IMR-90 (cell line): ENCODE results near the gene MORF4L1. TPM values are rescaled to one million over a fixed set of nuclear protein-coding genes. Genes with fewer than 3 reads are reported as not detected.

ENCODE experiments used
- ATAC-seq: fragments of 200-7000 bp; cut with Tn5 transposase; 2 replicates; pipeline ENCODE4 v1.9.1; 2020; ENCODE audit warnings: low read depth, mild to moderate bottlenecking, moderate library complexity
- BruUV-seq: library from RNA; stranded (reverse); fragments of 400-500 nt; replicated peaks from 2 replicates; lab custom pipeline; 2021; lab: Mats Ljungman, UMichigan
- CTCF ChIA-PET: fragments of 300-600 bp; formaldehyde crosslinking; extraction: SDS; loops from one replicate; lab custom pipeline; 2021; ENCODE audit warnings: antibody characterized with exemption; lab: Yijun Ruan, JAX
- POLR2A ChIA-PET: fragments of 300-600 bp; sonication (Branson Sonifier 250); formaldehyde crosslinking; loops from one replicate; lab custom pipeline; 2022; ENCODE audit warnings: antibody characterized with exemption; ENCODE audit not compliant: unreplicated experiment; lab: Charles Lee
- DNase-seq: peaks from one replicate; pipeline ENCODE4 v3.0.0; 2013
- H2AFZ ChIP-seq: replicated peaks from 2 replicates; pipeline ENCODE3; 2013; ENCODE audit warnings: low read length, mild to moderate bottlenecking; ENCODE audit not compliant: poor library complexity
- H2AK5ac ChIP-seq: 2 replicates; pipeline ENCODE4 v1.6.1; 2013; ENCODE audit warnings: low read depth, low read length, inconsistent platforms
- H2AK9ac ChIP-seq: replicated peaks from 2 replicates; pipeline ENCODE3; 2013; ENCODE audit warnings: mild to moderate bottlenecking, low read depth, low read length, moderate library complexity; ENCODE audit not compliant: poor library complexity
- H2BK120ac ChIP-seq: 2 replicates; pipeline ENCODE4 v1.6.1; 2013; ENCODE audit warnings: low read depth, low read length, inconsistent platforms
- H2BK15ac ChIP-seq: 3 replicates; pipeline ENCODE4 v1.6.1; 2013; ENCODE audit warnings: low read depth, low read length, inconsistent platforms
- H2BK20ac ChIP-seq: 2 replicates; pipeline ENCODE4 v1.6.1; 2013; ENCODE audit warnings: low read depth, mild to moderate bottlenecking, inconsistent platforms, low read length, moderate library complexity
- H2BK5ac ChIP-seq: 2 replicates; pipeline ENCODE4 v1.6.1; 2013; ENCODE audit warnings: mild to moderate bottlenecking, low read depth, low read length, inconsistent platforms; ENCODE audit not compliant: poor library complexity, severe bottlenecking
- H3K14ac ChIP-seq: replicated peaks from 2 replicates; pipeline ENCODE4 v1.6.1; 2013; ENCODE audit warnings: low read depth, low read length, inconsistent platforms
- H3K18ac ChIP-seq: 2 replicates; pipeline ENCODE4 v1.6.1; 2013; ENCODE audit warnings: low read depth, low read length, control low read depth
- H3K23ac ChIP-seq: 2 replicates; pipeline ENCODE4 v1.6.1; 2013; ENCODE audit warnings: low read depth, low read length, inconsistent platforms
- H3K27ac ChIP-seq: 2 replicates; pipeline ENCODE4 v1.5.1; 2013; ENCODE audit warnings: mild to moderate bottlenecking, control low read depth, low read length; ENCODE audit not compliant: insufficient read depth
- H3K27me3 ChIP-seq: 2 replicates; pipeline ENCODE4 v1.6.1; 2013; ENCODE audit warnings: low read length; ENCODE audit not compliant: control insufficient read depth, insufficient read depth
- H3K36me3 ChIP-seq: 2 replicates; pipeline ENCODE4 v1.6.1; 2013; ENCODE audit warnings: low read length, mixed read lengths; ENCODE audit not compliant: control insufficient read depth, insufficient read depth
- H3K4ac ChIP-seq: 2 replicates; pipeline ENCODE4 v1.6.1; 2013; ENCODE audit warnings: low read depth, low read length, inconsistent platforms
- H3K4me1 ChIP-seq: 2 replicates; pipeline ENCODE4 v1.6.1; 2013; ENCODE audit warnings: low read length, mixed read lengths; ENCODE audit not compliant: control insufficient read depth, insufficient read depth
- H3K4me2 ChIP-seq: 2 replicates; pipeline ENCODE4 v1.6.1; 2013; ENCODE audit warnings: low read depth, mild to moderate bottlenecking, control low read depth, low read length, moderate library complexity
- H3K4me3 ChIP-seq: 2 replicates; pipeline ENCODE4 v1.5.1; 2013; ENCODE audit warnings: low read depth, mild to moderate bottlenecking, control low read depth, low read length, moderate library complexity; ENCODE audit not compliant: insufficient read depth
- H3K56ac ChIP-seq: 2 replicates; pipeline ENCODE4 v1.6.1; 2013; ENCODE audit warnings: low read length, inconsistent platforms; ENCODE audit not compliant: insufficient read depth; ENCODE audit errors: extremely low read depth
- H3K79me1 ChIP-seq, 2 experiments: 2 replicates each; pipeline ENCODE4 v1.6.1; 2013; ENCODE audit warnings: low read length in 2 of 2, inconsistent platforms in 1 of 2, low read depth in 1 of 2
- H3K9ac ChIP-seq: 2 replicates; pipeline ENCODE4 v1.6.1; 2013; ENCODE audit warnings: low read depth, low read length, control low read depth
- H3K9me1 ChIP-seq: 2 replicates; pipeline ENCODE4 v1.6.1; 2013; ENCODE audit warnings: low read length, inconsistent platforms; ENCODE audit not compliant: insufficient read depth
- H3K9me3 ChIP-seq: 2 replicates; pipeline ENCODE4 v1.6.1; 2013; ENCODE audit warnings: low read length; ENCODE audit not compliant: control insufficient read depth, insufficient read depth
- H4K20me1 ChIP-seq: 2 replicates; pipeline ENCODE4 v1.6.1; 2013; ENCODE audit warnings: low read length, inconsistent platforms; ENCODE audit not compliant: insufficient read depth
- H4K5ac ChIP-seq: 2 replicates; pipeline ENCODE4 v1.6.1; 2013; ENCODE audit warnings: mild to moderate bottlenecking, low read depth, low read length, control low read depth
- H4K8ac ChIP-seq, 2 experiments: 2 replicates each; pipeline ENCODE4 v1.6.1; 2013; ENCODE audit warnings: low read depth in 2 of 2, low read length in 2 of 2, control low read depth in 1 of 2, inconsistent platforms in 1 of 2
- H4K91ac ChIP-seq: 2 replicates; pipeline ENCODE4 v1.6.1; 2013; ENCODE audit warnings: low read depth, low read length, inconsistent platforms; ENCODE audit not compliant: insufficient read depth
- CHD1 ChIP-seq: IDR thresholded peaks from 2 replicates; pipeline ENCODE4 v1.6.1; 2012; ENCODE audit warnings: low read depth, low read length, improper control_type of control experiment
- FOS ChIP-seq: fragments of 150-350 bp; IDR thresholded peaks from 2 replicates; pipeline ENCODE4 v1.6.1; 2016; ENCODE audit warnings: low read depth, low read length
- MAFK ChIP-seq: IDR thresholded peaks from 2 replicates; pipeline ENCODE4 v1.6.1; 2012; ENCODE audit warnings: low read depth, low read length, improper control_type of control experiment
- MAZ ChIP-seq: IDR thresholded peaks from 2 replicates; pipeline ENCODE4 v1.6.1; 2012; ENCODE audit warnings: low read depth, mild to moderate bottlenecking, low read length, improper control_type of control experiment, moderate library complexity, borderline replicate concordance
- MXI1 ChIP-seq: IDR thresholded peaks from 2 replicates; pipeline ENCODE4 v1.6.1; 2012; ENCODE audit warnings: low read depth, mild to moderate bottlenecking, low read length, moderate library complexity, borderline replicate concordance
- NFE2L2 ChIP-seq: fragments of 150-350 bp; IDR thresholded peaks from 2 replicates; pipeline ENCODE4 v1.6.1; 2016; ENCODE audit warnings: low read depth, mild to moderate bottlenecking, low read length
- POLR2A ChIP-seq: IDR thresholded peaks from 2 replicates; pipeline ENCODE4 v1.6.1; 2012; ENCODE audit warnings: mild to moderate bottlenecking, low read depth, low read length
- RAD21 ChIP-seq: IDR thresholded peaks from 2 replicates; pipeline ENCODE4 v1.6.1; 2012; ENCODE audit warnings: low read length, improper control_type of control experiment
- RCOR1 ChIP-seq: IDR thresholded peaks from 2 replicates; pipeline ENCODE4 v1.6.1; 2012; ENCODE audit warnings: mild to moderate bottlenecking, low read length, improper control_type of control experiment; ENCODE audit not compliant: insufficient replicate concordance
- RFX5 ChIP-seq: IDR thresholded peaks from 2 replicates; pipeline ENCODE4 v1.8.0; 2012; ENCODE audit warnings: low read depth, mild to moderate bottlenecking, low read length, moderate library complexity
- SMC3 ChIP-seq: fragments of 150-350 bp; IDR thresholded peaks from 2 replicates; pipeline ENCODE4 v1.6.1; 2016; ENCODE audit warnings: low read depth, mild to moderate bottlenecking, antibody characterized with exemption, low read length, moderate library complexity
- USF2 ChIP-seq: fragments of 150-350 bp; IDR thresholded peaks from 2 replicates; pipeline ENCODE4 v1.6.1; 2017; ENCODE audit warnings: mild to moderate bottlenecking, antibody characterized with exemption, low read length, low read depth
- WGBS, 2 experiments: methylation state at CpG; one replicate each; pipeline versions ENCODE4 v1.1.5 to v1.1.7; 2013; ENCODE audit warnings: missing lambda C conversion rate in 2 of 2; ENCODE audit not compliant: insufficient read length in 1 of 2; ENCODE audit errors: extremely low coverage in 2 of 2; 5-methylcytosine and 5-hydroxymethylcytosine counted together
- dilution Hi-C: fragments of 300-500 bp; cut with HindIII; formaldehyde crosslinking; loops from one replicate; pipeline ENCODE4 v1.14.3; 2018; ENCODE audit warnings: low sequenced_read_pairs; ENCODE audit not compliant: unreplicated experiment
- in situ Hi-C: fragments of 300-500 bp; cut with MboI; formaldehyde crosslinking; loops from 3 replicates; pipeline ENCODE4 v1.14.3; 2019; ENCODE audit warnings: low sequenced_read_pairs, inconsistent platforms, mixed read lengths
- intact Hi-C: fragments of 100-400 bp; cut with micrococcal nuclease; formaldehyde crosslinking; loops from 2 replicates; pipeline ENCODE4 v1.10.0; 2022
- polyA plus RNA-seq, 3 experiments: library from polyadenylated mRNA; depleted of rRNA; stranded (reverse); fragments of >200 nt; gene quantifications; 2 replicates each; pipeline ENCODE4 v1.2.3, GENCODE V29; 2012; ENCODE audit warnings: low replicate concordance in 1 of 3
- total RNA-seq: library from RNA; depleted of rRNA; stranded (reverse); fragments of >200 nt; gene quantifications from 2 replicates; pipeline ENCODE4 v1.2.3, GENCODE V29; 2012
- TF ChIP-seq, protein P1 (sequence below): fragments of 150-350 bp; IDR thresholded peaks from 2 replicates; pipeline ENCODE4 v1.6.1; 2016; ENCODE audit warnings: low read depth, mild to moderate bottlenecking, low read length, moderate library complexity, borderline replicate concordance

Gene MORF4L1
- total and polyA plus RNA-seq, 2 of the 4 experiments (the other 2 are of a cell fraction) = 217 to 392 TPM

GRCh38 chr15:78922527-78922926 is 49.8 kb downstream of the MORF4L1 start:
- H2AK5ac ChIP-seq = no peak overlapping the region
- H2AFZ ChIP-seq = no peak overlapping the region
- H2BK15ac ChIP-seq = no peak overlapping the region
- no peak overlapping the region for H4K8ac ChIP-seq
- no peak overlapping the region for H3K27ac ChIP-seq
- peaks cover 20% of the 10 kb centered on the region for H3K9me1 ChIP-seq
- 30% methylated on average over 2 of the region's 7 CpGs; no CpG with 5 or more reads in 1 of the 2 experiments for WGBS, 2 experiments
- H4K20me1 ChIP-seq = peaks cover 13% of the 10 kb centered on the region; the same call in 1 of the 2 replicates
- ATAC-seq (no peak), DNase-seq (no peak)
- H2BK5ac ChIP-seq = no peak overlapping the region
- no peak overlapping the region for H4K5ac ChIP-seq
- in situ Hi-C loops = no loop called here
- no peak overlapping the region for H4K91ac ChIP-seq
- H3K4me1 ChIP-seq = peaks cover 2% of the 10 kb centered on the region; the same call in 1 of the 2 replicates
- no peak overlapping the region for H3K9ac ChIP-seq
- no peak overlapping the region for H3K4ac ChIP-seq
- H2BK20ac ChIP-seq = no peak overlapping the region
- no peaks in the 10 kb centered on the region for H3K27me3 ChIP-seq
- ChIA-PET CTCF (no interaction called here), POLR2A (no interaction called here)
- H2AK9ac ChIP-seq = no peak overlapping the region
- no peak overlapping the region for H3K4me3 ChIP-seq
- dilution Hi-C loops = no loop called here
- H3K14ac ChIP-seq = no peak overlapping the region
- H3K23ac ChIP-seq = no peak overlapping the region
- H3K4me2 ChIP-seq = no peak overlapping the region
- H2BK120ac ChIP-seq = no peak overlapping the region
- no peak for TF ChIP-seq POLR2A
- no peak for TF ChIP-seq MAZ
- TF ChIP-seq USF2 = no peak
- TF ChIP-seq CHD1 = no peak
- no peak for TF ChIP-seq RFX5
- no peak for TF ChIP-seq NFE2L2
- TF ChIP-seq FOS = no peak
- no peak for TF ChIP-seq MAFK
- no peak for TF ChIP-seq MXI1
- no peak for TF ChIP-seq RAD21
- no peak for TF ChIP-seq SMC3
- no peak for TF ChIP-seq RCOR1
- TF ChIP-seq, protein P1, sequence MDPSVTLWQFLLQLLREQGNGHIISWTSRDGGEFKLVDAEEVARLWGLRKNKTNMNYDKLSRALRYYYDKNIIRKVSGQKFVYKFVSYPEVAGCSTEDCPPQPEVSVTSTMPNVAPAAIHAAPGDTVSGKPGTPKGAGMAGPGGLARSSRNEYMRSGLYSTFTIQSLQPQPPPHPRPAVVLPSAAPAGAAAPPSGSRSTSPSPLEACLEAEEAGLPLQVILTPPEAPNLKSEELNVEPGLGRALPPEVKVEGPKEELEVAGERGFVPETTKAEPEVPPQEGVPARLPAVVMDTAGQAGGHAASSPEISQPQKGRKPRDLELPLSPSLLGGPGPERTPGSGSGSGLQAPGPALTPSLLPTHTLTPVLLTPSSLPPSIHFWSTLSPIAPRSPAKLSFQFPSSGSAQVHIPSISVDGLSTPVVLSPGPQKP = no peak
- intact Hi-C loops = no loop called here
- no peak overlapping the region for H3K56ac ChIP-seq
- peaks cover 53% of the 10 kb centered on the region for H3K36me3 ChIP-seq
- BruUV-seq = no TSS peak
- H3K9me3 ChIP-seq = no peaks in the 10 kb centered on the region
- H3K79me1 ChIP-seq = peaks cover 5 to 16% of the 10 kb centered on the region in 2 experiments
- no peak overlapping the region for H3K18ac ChIP-seq
